ENCODE results near the gene DAPL1. TPM values are rescaled to one million over a fixed set of nuclear protein-coding genes. Genes with fewer than 3 reads are reported as not detected.

The DAPL1 gene
- total and polyA plus RNA-seq, 2 donors (not counting 1 experiment from before 2014, with no cell fraction given), result not detected

- no peaks in the 10 kb centered on the region for H4K20me1 ChIP-seq (ENCODE audit: control insufficient read depth, insufficient read depth, low read length, poor library complexity, severe bottlenecking)
- H3K4me3 Mint-ChIP-seq, result no peak overlapping the region
- H3K9me3 ChIP-seq (ENCODE audit: control extremely low read depth in 1 of 3, control insufficient read depth in 2 of 3, insufficient read depth in 1 of 3, low read length in 2 of 3), result no peaks in the 10 kb centered on the region
- CTCF ChIA-PET, result interaction anchor here (1.3 to 2.9 kb wide), 3 partner anchors 288 to 1455 kb away, joined by 3 to 8 read pairs (median 3); no protein-coding TSS in a partner anchor
- intact Hi-C loops (cut with micrococcal nuclease), result loop anchor here (10.0 kb wide), 3 partner anchors 358 to 1262 kb away; no protein-coding TSS in a partner anchor
- H3K4me1 Mint-ChIP-seq, result no peaks in the 10 kb centered on the region
- no peaks in the 10 kb centered on the region for H3K4me1 ChIP-seq (ENCODE audit: control insufficient read depth in 2 of 2, insufficient read depth in 2 of 2, low read length in 2 of 2)
- DNase-seq (no peak), ATAC-seq (ENCODE audit: low read depth) (no peak)
- H3K27ac Mint-ChIP-seq, result no peak overlapping the region
- 96% methylated on average over 10 of the region's 10 CpGs for WGBS (ENCODE audit: insufficient coverage)
- H3K9me3 Mint-ChIP-seq (ENCODE audit: insufficient read depth), result no peaks in the 10 kb centered on the region
- TF ChIP-seq CTCF (IDR thresholded peaks at IDR 0.05) (no peak), EZH2 (IDR thresholded peaks at IDR 0.05; ENCODE audit: borderline replicate concordance, insufficient read depth, low read depth, low read length, poor library complexity, severe bottlenecking) (no peak)
- no peak overlapping the region for H2AFZ ChIP-seq (ENCODE audit: insufficient read depth, low read depth, low read length, poor library complexity, severe bottlenecking)
- no peak overlapping the region for H3K4me2 ChIP-seq (replicated peaks; ENCODE audit: low read depth, low read length, poor library complexity, severe bottlenecking)
- H3K36me3 ChIP-seq (replicated peaks in 1 of 2; ENCODE audit: control extremely low read depth in 1 of 2, control insufficient read depth in 1 of 2, extremely low read depth in 1 of 2, insufficient read depth in 2 of 2, low read length in 1 of 2), result no peaks in the 10 kb centered on the region
- H3K9ac ChIP-seq (ENCODE audit: low read length), result no peak overlapping the region
- peaks cover 19% of the 10 kb centered on the region for H3K27me3 Mint-ChIP-seq
- H3K4me3 ChIP-seq (ENCODE audit: control extremely low read depth in 1 of 5, extremely low read depth in 1 of 5, insufficient read depth in 1 of 5, low read depth in 2 of 5, low read length in 4 of 5), result no peak overlapping the region
- peaks cover 0 to 7% (median 0%) of the 10 kb centered on the region in 4 experiments for H3K27me3 ChIP-seq (replicated peaks in 1 of 4; ENCODE audit: control extremely low read depth in 1 of 4, control insufficient read depth in 3 of 4, insufficient read depth in 4 of 4, low read length in 3 of 4)
- POLR2A ChIA-PET, result no interaction called here
- no peak overlapping the region for H3K27ac ChIP-seq (ENCODE audit: low read length in 2 of 2)
- H3K79me2 ChIP-seq (ENCODE audit: control insufficient read depth, insufficient read depth, low read length), result no peaks in the 10 kb centered on the region
These were observed 38.1 kb upstream of the DAPL1 start for GRCh38 chr2:158756976-158757375.

DNA sequence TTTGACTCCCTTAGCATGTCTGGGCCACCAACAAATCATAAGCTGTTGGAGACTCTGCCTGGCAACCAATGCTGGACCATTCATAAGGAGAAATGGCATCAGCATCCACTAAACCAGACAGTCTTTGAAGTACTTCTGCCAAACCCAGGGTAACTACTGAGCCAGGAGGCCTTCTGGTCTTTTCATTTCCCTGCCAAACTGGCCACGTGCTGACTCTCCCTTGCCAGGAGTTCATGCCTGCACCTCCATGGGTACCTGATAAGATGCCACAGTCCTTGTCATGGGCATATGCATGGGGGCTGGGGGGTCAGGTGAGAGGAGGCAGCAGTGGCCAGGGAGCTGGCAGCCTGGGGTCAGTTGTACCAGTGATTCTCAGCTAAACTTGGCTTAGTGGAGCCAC lies 34.2 kb upstream of the DAPL1 start:
- no peak for ATAC-seq (ENCODE audit: low read depth)
- DNase-seq, result no peak
- intact Hi-C loops (cut with micrococcal nuclease), result no loop called here
- peaks cover 6% of the 10 kb centered on the region for H3K27me3 Mint-ChIP-seq
- WGBS (ENCODE audit: insufficient coverage), result 60% methylated on average over 1 of the region's 1 CpG
- no peak overlapping the region for H3K27ac ChIP-seq (ENCODE audit: low read length in 2 of 2)
- no peak overlapping the region for H3K4me3 ChIP-seq (ENCODE audit: control extremely low read depth in 1 of 5, extremely low read depth in 1 of 5, insufficient read depth in 1 of 5, low read depth in 2 of 5, low read length in 4 of 5)
- H3K4me3 Mint-ChIP-seq, result no peak overlapping the region
- H3K27ac Mint-ChIP-seq, result no peak overlapping the region
- no peak overlapping the region for H2AFZ ChIP-seq (ENCODE audit: insufficient read depth, low read depth, low read length, poor library complexity, severe bottlenecking)
- H3K9me3 ChIP-seq (ENCODE audit: control extremely low read depth in 1 of 3, control insufficient read depth in 2 of 3, insufficient read depth in 1 of 3, low read length in 2 of 3), result no peaks in the 10 kb centered on the region
- ChIA-PET POLR2A (no interaction called here), CTCF (interaction anchor here (0.6 to 1.0 kb wide), 2 partner anchors 10 to 1167 kb away, joined by 3 read pairs; no protein-coding TSS in a partner anchor)
- H3K27me3 ChIP-seq (replicated peaks in 1 of 4; ENCODE audit: control extremely low read depth in 1 of 4, control insufficient read depth in 3 of 4, insufficient read depth in 4 of 4, low read length in 3 of 4), result peaks cover 0 to 3% (median 0%) of the 10 kb centered on the region in 4 experiments
- H3K9me3 Mint-ChIP-seq (ENCODE audit: insufficient read depth), result no peaks in the 10 kb centered on the region
- no peaks in the 10 kb centered on the region for H3K4me1 ChIP-seq (ENCODE audit: control insufficient read depth in 2 of 2, insufficient read depth in 2 of 2, low read length in 2 of 2)
- H3K79me2 ChIP-seq (ENCODE audit: control insufficient read depth, insufficient read depth, low read length), result no peaks in the 10 kb centered on the region
- no peaks in the 10 kb centered on the region for H3K4me1 Mint-ChIP-seq
- H3K9ac ChIP-seq (ENCODE audit: low read length), result no peak overlapping the region
- no peak for TF ChIP-seq EZH2 (IDR thresholded peaks at IDR 0.05; ENCODE audit: borderline replicate concordance, insufficient read depth, low read depth, low read length, poor library complexity, severe bottlenecking)
- TF ChIP-seq CTCF (IDR thresholded peaks at IDR 0.05), result no peak
- no peaks in the 10 kb centered on the region for H4K20me1 ChIP-seq (ENCODE audit: control insufficient read depth, insufficient read depth, low read length, poor library complexity, severe bottlenecking)
- H3K36me3 ChIP-seq (replicated peaks in 1 of 2; ENCODE audit: control extremely low read depth in 1 of 2, control insufficient read depth in 1 of 2, extremely low read depth in 1 of 2, insufficient read depth in 2 of 2, low read length in 1 of 2), result no peaks in the 10 kb centered on the region
- no peak overlapping the region for H3K4me2 ChIP-seq (replicated peaks; ENCODE audit: low read depth, low read length, poor library complexity, severe bottlenecking)

All from B cell (primary cell).